UCSD-AML1 (cell line): Measurements from ENCODE around the gene PLXDC2.
A peak's percentile ranks its signal among the peaks of the same experiment; 100 is the strongest.
"Not testable (repeated sequence)": the region's sequence is repeated elsewhere in the genome, so short reads cannot be mapped to it uniquely, and the experiment has no call there.

Experiments used
- DNase-seq: peaks from one replicate; lab custom pipeline; 2025; ENCODE audit not compliant: unreplicated experiment; lab: John Stamatoyannopoulos, UW

The PLXDC2 gene

DNA sequence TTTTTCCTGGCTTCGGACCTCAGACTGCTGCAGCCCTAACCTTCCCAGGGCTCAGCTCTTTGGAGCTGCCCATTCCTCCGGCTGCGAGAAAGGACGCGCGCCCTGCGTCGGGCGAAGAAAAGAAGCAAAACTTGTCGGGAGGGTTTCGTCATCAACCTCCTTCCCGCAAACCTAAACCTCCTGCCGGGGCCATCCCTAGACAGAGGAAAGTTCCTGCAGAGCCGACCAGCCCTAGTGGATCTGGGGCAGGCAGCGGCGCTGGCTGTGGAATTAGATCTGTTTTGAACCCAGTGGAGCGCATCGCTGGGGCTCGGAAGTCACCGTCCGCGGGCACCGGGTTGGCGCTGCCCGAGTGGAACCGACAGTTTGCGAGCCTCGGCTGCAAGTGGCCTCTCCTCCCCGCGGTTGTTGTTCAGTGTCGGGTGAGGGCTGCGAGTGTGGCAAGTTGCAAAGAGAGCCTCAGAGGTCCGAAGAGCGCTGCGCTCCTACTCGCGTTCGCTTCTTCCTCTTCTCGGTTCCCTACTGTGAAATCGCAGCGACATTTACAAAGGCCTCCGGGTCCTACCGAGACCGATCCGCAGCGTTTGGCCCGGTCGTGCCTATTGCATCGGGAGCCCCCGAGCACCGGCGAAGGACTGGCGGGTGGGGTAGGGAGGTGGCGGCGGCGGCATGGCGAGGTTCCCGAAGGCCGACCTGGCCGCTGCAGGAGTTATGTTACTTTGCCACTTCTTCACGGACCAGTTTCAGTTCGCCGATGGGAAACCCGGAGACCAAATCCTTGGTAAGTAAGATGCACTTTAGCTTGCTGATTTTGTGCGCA is at the start of gene PLXDC2:
PLXDC2 (plus strand) TSS at position 22 of the 820 bp plus-strand sequence.
- peak; percentile 65 for DNase-seq

DNA sequence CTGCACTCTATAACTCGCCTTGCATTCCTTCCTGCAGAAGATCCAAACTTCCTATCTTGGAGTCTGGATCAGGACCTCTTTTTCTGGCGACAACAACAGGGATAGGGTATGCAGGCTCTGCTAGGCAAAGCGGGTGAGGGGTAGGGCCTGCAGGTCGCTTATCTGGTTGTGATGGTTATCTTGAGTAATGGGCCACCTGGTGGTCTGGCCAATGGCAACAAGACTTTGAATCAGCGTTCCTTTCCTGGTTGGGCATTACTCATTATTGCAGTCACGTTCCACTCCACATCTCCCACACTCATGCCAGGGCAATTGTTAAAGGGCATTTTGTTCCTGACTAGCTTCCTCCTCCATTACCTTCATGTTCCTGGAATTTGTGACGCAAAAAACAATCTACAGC is 48.4 kb upstream of the PLXDC2 start:
- DNase-seq = no peak

DNA sequence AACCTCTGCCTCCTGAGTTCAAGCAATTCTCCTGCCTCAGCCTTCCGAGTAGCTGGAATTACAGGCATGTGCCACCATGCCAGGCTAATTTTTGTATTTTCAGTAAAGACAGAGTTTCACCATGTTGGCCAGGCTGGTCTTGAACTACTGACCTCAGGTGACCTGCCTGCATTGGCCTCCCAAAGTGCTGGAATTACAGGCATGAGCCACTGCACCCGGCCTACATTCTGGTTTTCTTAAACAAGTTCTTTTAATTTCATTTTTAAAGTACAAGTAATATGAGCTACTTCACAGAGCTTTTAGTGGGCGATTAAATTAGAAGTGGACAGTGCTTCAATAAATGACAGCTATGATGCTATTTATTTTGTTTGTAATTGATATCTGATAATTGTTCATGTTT is 46.4 kb upstream of the PLXDC2 start:
- not testable (repeated sequence) for DNase-seq

DNA sequence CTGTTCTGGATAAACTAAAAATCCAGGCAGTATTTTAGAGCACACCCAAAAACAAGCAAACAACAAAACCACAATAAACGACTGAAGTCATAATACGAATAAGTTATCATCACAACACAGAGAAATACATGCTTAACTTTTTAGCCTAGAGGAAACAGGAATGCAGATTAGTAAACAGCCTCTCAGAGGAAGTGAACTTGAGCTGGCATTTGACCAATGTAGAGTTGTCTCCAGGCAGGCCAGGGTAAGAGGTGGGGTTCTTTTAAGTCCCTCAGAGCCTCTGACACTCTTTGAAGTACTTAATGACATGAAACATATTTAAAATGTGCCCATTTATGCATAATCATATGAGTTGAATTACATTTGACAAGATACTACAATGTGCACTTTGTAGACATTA is 43.3 kb upstream of the PLXDC2 start:
- no peak for DNase-seq

DNA sequence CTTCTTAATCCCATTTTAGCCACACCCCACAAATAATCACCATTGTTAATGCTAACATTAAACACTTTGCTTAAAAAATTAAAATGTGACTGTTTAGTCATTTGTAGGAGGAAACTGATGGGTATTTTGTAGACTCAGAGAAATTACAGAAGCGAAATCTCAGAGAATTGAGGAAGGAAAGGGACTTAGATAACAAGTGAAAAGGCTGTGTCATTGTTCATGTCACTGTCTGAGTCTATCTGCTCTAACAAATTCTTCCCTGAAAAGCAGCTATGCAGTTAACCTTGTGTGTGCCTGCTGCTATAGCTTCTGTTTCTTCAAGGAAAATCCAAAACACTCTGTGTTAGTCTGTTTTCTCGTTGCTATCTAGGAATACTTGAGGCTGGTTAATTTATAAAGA is 40.9 kb upstream of the PLXDC2 start:
- no peak for DNase-seq

DNA sequence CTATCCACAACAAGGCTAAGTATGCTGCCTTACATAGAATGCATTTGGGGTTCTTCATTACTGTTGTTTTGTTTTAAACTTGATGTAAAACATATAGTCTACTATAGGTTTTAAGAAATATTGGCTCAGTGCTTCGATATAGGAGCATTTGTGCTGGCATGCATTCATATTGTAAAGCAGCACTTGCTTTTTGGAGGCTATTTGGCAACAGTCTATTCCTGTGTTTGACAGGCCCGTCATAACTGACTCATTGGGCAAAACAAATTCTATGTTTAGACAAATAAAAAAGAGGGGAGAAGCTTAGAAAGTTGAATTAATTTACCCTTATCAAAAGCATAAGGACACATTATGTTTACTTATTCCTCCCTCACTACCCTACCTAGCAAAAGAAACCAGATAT is 38.4 kb upstream of the PLXDC2 start:
- no peak for DNase-seq

DNA sequence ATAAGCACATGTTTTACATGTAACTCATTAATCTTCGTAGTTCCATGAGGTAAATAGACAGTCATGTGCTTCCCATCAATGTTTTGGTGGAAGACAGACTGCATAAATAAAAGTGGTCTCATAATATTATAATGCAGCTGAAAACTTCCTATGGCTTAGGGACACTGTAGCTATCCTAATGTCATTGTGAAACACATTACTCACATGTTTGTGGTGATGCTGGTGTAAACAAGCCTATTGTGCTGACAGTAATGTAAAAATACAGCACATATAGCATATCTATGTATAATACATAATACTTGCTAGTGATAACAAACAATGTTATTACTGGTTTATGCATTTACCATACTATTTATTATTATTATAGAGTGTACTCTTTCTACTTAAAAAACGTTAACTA is 37.2 kb upstream of the PLXDC2 start:
- DNase-seq = no peak

DNA sequence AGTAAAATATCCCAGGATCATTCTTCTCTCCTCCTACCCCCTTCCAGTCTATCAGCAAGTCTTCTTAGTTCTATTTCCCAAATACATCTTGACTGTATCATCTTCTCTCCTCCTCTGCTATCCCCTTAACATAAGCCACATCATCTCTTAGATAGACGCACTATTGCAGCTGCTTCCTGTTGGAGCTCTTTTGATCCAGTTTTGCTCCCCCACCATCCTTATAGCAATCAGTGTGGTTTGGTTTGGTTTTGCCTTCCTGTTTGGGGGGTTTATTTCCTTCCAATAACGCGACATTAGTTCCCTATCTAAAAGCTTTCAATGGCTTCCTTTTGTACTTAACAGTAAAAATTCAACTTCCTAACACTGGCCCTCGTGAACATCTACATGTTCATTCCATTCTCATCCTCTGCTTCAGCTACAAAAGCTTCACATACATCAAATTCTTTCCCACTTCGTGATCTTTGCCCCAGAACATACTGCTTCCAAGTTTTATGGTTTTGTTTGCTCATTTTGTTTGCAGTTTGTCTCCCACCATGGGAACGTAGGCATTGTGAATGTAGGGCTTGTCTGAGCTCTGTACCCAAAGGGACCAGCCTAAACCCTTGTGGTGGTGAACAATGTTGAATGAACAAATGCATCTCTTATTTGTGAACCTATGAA is 33.7 kb upstream of the PLXDC2 start:
- no peak for DNase-seq

DNA sequence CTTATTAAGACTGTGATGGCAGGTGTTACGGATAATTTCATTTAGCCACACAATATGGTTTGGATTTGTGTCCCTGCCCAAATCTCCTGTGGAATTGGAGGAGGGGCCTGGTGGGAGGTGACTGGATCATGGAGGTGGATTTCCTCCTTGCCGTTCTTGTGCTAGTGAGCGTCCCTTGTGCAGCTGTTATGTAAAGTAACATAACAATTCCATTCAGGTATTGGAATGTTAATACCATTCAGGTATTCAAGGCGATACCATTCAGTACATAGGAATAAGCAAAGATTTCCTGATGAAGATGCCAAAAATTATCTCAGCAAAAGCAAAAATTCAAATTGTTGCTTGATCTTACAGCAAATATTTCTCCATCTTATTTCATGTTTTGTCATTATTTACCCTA is 32.5 kb upstream of the PLXDC2 start:
- DNase-seq = no peak

DNA sequence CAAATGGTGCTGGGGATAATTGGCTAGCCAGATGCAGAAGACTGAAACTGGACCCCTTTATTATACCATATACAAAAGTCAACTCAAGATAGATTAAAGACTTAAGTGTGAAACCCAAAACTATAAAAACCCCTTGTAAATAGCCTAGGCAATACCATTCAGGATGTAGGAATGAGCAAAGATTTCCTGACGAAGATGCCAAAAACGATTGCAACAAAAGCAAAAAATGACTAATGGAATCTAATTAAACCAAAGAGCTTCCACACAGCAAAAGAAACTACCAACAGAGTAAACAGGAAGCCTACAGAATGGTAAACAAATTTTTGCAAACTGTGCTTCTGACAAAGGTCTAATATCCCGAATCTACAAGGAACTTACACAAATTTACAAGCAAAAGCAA is 30.9 kb upstream of the PLXDC2 start:
- DNase-seq = no peak

DNA sequence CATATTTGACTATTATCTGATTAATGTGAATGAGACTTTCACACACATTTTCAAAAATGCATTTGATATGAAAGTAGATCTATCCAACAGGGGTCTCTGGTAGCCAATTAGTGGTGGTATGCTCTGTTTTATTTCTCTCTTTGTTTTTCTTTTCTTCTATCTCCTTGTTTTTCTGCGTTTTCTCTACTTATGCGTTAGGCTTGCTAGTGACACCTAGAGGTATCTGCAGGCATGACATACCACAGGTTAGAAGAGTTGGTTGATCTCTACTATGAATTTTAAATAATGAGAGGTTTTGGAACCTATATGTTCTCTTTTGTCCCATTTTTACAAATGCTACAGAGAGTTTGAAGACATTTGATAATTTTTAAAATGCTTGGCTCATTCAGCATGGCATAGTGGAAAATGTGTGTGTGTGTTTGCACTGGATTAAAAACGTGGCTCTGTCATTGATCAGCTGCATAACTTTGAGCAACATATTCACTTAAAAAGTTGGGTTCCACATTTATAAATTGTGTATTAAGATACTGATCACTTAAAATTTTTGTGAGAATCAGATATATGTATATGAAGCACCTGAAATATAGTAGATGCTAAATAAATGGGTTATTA is 28.1 kb upstream of the PLXDC2 start:
- no peak for DNase-seq

DNA sequence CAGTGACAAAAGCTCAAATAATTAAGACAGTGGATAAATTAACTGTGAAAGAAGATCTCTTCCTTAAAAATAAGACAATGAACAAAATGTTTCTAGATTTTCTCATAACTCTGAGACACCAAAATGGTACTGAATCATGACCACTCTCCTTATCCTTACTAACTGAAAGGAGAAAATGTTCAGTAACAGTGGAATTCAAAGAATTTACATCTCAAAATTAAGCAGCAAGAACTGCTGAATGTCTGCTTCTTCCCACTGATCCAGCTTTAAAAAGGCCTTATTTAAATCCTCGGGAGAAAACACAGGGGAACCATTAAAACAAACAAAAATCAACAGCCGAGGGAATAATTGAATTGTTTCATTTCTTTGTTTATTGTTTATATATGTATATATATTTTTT is 27.3 kb upstream of the PLXDC2 start:
- DNase-seq = no peak

DNA sequence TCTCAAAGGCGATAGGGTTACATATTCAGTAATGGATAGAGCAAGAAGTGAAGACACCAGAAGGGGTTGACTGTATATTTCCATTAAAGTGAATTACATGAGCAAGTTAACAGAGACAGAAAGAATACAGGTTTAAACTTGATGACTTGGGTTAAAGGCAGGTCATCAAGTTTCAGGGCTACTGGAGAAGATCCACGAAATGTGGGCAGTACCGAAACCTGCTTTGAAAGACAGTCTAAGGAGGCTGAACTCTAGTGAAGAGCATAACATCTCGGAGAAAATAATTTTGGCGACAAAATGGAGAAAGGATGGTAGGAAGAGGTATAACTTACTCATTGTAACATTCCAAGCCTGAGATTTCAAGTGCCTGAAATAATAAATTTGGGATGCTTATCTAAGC is 26.6 kb upstream of the PLXDC2 start:
- DNase-seq = no peak

DNA sequence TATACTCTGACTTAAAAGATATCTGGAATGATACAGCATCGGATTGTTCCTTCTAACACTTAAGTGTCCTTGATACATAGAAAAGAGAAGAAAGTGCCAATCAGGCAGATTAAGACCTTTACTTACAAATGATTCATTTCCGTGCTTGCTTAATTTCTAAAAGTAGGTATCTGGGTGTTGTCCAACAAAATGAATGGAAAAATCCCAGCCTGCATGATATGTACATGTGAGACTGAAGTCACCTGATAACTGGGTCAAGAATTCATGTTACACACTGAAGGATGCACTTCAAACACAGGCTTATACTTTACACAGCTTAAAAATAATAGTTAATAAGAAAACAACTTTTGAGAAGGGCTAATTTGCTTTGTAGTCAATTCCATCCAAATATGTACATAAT is 25.2 kb upstream of the PLXDC2 start:
- DNase-seq = no peak

DNA sequence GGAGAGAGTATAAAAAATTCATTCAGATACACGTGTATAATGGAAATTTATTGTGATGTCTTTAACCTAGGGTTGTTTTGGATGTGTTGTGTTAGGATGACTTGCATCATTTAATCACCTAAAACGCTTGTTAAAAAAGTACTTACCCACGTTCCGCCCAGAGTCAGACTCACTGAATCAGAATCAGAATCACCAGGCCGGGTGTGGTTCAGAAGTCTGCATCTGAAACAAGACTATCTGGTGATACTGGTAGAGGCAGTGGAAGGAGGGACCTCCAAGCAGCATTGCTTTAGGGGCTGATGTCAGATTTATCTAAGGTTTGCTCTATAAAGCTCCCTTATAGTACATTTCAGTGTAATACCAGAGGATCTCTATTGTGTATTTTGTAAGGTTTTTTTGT is 20.5 kb upstream of the PLXDC2 start:
- DNase-seq = no peak

DNA sequence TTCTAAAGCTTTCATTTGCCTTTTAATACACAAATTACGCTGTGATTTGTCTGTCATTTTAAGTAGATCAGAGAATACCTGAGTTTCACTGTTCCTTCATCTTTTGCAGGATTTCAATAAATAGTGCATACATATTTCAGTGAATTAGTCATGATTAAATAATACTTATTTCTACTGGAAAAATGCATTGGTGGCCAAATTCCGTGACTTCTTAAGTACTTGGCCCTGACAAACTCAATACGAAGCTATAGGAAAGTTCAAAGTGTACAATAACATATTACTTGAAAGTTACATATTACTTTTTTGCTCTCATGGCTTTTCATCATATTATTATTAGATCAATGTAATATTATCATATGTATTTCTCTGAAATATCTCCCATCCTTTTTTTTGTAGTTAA is 16.1 kb upstream of the PLXDC2 start:
- no peak for DNase-seq

DNA sequence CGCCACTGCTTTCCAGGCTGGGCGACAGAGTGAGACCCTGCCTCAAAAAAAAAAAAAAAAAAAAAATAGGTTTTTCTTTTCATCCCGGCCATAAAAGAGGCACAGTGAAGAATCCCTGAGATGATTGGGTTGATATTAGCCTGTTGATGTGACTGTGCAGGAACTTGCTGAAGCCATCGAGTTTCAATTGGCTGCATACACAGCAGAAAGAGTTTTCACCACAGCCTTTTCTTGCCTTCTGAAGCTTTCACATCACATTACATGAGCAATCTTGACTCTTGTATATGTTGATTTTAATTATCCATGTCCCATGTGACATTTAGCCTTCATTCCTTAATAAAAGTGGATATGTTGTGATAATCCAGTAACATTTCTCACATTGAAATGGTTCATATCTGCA is 14.9 kb upstream of the PLXDC2 start:
- no peak for DNase-seq

DNA sequence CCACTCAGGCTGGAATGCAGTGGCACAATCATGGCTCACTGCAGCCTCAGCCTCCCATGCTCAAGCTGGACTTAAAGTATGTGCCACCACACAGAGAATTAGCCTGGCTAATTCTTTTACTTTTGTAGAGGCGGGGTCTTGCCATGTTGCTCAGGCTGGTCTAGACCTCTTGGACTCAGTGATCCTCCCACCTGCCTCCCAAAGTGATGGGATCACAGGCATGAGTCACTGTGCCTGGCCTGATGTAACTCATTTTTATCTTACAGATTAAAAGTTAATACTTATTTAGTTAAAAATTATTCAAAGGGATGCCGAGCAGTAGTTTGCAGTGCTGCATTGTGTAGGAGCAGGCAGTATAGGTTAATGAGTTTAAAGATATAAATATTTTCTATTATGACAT is 12.6 kb upstream of the PLXDC2 start:
- no peak for DNase-seq

DNA sequence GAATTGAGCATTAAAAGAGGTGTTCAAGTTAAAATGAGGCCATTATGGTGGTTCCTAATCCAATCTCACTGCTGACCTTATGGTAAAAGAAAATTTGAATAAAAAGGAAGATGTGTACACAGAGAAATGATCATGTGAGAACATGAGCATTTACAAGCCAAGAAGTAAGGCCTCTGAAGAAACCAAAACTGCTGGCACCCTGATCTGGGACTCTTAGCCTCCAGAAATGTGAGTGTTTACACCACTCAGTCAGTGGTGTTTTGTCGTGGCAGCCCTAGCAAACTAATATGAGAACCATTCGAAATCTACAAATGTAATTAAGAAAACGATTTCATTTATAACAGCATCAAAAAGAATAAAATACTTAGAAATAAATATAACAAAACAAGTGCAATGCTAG is 6.8 kb upstream of the PLXDC2 start:
- DNase-seq = no peak

DNA sequence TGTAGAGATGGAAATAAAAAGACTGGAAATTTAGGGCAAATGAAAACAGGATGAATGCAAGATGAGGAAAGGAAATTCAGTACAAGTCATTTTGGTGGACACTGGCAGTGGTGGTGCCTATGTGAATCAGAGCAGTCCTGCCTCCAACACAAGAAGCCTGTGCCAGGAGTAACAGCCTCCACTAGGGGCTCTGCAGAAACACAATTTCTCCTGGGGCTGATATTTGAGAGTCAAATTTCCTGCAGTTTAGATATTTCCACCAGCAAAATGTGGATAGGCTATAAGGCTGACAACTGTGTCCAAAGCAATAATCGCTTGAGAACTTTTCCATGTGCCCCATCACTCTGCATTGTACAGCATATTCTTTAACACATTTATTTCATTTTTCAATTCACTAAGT is 4.7 kb upstream of the PLXDC2 start:
- no peak for DNase-seq

DNA sequence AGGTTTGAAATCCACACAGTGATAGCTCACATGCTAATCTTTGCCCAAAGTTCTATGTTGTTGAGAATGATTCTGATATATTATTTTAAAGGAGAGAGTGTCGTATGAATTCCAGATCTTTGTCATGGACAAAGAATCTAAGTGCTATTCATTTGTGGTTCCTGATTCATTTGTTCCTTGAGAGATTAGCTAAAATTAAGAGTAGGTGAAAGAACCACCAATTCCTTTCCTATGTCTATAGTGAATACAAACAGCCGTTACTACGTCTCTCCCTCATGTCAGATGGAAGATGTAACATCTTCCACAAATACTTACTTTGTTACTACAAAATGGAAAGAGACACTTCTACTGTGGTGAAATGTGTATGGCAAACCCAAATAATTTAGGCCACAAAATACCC is 3.3 kb upstream of the PLXDC2 start:
- no peak for DNase-seq

DNA sequence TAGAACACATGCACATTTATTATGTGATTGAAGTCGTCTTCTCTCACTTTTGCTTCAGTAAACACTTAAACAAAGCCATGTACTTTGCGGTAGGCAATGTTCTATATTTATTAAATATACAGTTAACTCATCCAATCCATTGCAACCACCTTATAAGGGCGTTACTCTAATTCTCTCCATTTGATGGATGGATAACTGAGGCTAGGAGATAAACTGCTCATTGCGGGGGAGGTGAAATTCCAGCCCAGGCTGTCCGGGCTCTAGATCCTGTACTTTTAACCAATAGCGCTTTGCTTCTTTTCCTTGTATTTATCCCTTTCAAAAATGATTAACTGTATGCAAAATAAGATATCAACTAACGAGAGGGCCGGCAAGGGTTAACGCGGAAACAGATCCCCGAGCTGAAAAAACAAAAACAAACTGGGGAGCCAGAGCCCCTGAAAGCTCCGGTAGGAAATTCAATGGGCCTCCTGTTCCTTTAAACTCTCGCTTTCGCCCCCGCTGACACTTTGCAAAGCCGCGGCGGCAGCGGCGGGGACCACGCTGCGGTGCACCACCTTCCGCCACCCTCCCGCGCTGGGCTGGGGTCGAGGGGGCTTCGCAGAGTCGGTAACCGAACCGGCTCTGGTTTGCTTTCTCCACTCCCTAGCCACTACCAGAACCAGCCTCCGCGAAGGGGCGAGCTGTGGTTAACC is 1.0 kb upstream of the PLXDC2 start:
- DNase-seq = peak; percentile 49
